CD4-positive, alpha-beta memory T cell (primary cell): ENCODE data around the gene TEAD1. TPM values are rescaled to one million over a fixed set of nuclear protein-coding genes. Genes with fewer than 3 reads are reported as not detected.

Experiments
- CTCF ChIA-PET: fragments of 350-600 bp; sonication (Branson Sonifier 250); formaldehyde crosslinking; loops from one replicate; lab custom pipeline; 2021; ENCODE audit warnings: inconsistent platforms; ENCODE audit not compliant: partially characterized antibody; lab: Charles Lee
- POLR2A ChIA-PET: fragments of 350-600 bp; sonication (Branson Sonifier 250); formaldehyde crosslinking; loops from one replicate; lab custom pipeline; 2021; ENCODE audit not compliant: partially characterized antibody; lab: Charles Lee
- DNase-seq, 5 donors: peaks; one replicate each; pipeline versions ENCODE4 v3.0.0 to v3.0.0-alpha.2; 2020 to 2022; ENCODE audit warnings: mixed read lengths in 1 of 5
- H3K27ac ChIP-seq: one replicate; pipeline ENCODE4 v1.7.0; 2013; ENCODE audit warnings: low read depth, low read length
- H3K27me3 ChIP-seq: 2 replicates; pipeline ENCODE4 v1.7.0; 2013; ENCODE audit warnings: mild to moderate bottlenecking, low read length, moderate library complexity; ENCODE audit not compliant: insufficient read depth
- H3K36me3 ChIP-seq: 2 replicates; pipeline ENCODE4 v1.7.0; 2013; ENCODE audit warnings: mild to moderate bottlenecking, low read length, moderate library complexity; ENCODE audit not compliant: insufficient read depth
- H3K4me1 ChIP-seq: 2 replicates; pipeline ENCODE4 v1.7.0; 2013; ENCODE audit warnings: mild to moderate bottlenecking, low read length, moderate library complexity; ENCODE audit not compliant: insufficient read depth
- H3K4me3 ChIP-seq, 2 donors: one replicate each; pipeline ENCODE4 v1.7.0; 2013; ENCODE audit warnings: low read length in 2 of 2, mild to moderate bottlenecking in 1 of 2
- H3K9me3 ChIP-seq, 2 donors: one replicate each; pipeline ENCODE4 v1.7.0; 2013; ENCODE audit warnings: low read length in 2 of 2, control low read depth in 1 of 2; ENCODE audit not compliant: control insufficient read depth in 1 of 2
- H3K27ac Mint-ChIP-seq, 7 donors: one replicate each; pipeline ENCODE4 v1.8.0; 2020 to 2021; ENCODE audit warnings: mixed read lengths in 7 of 7, mild to moderate bottlenecking in 6 of 7, inconsistent platforms in 3 of 7, moderate library complexity in 3 of 7
- H3K27me3 Mint-ChIP-seq, 2 donors: one replicate each; pipeline ENCODE4 v1.8.0; 2020 to 2021; ENCODE audit warnings: mixed read lengths in 2 of 2
- H3K36me3 Mint-ChIP-seq, 2 donors: one replicate each; pipeline ENCODE4 v1.8.0; 2020 to 2021; ENCODE audit warnings: mixed read lengths in 2 of 2, inconsistent platforms in 1 of 2, mild to moderate bottlenecking in 1 of 2
- H3K4me1 Mint-ChIP-seq, 4 donors: one replicate each; pipeline ENCODE4 v1.8.0; 2020 to 2021; ENCODE audit warnings: mixed read lengths in 4 of 4, mild to moderate bottlenecking in 1 of 4
- H3K4me3 Mint-ChIP-seq, 8 donors: one replicate each; pipeline ENCODE4 v1.8.0; 2020 to 2021; ENCODE audit warnings: mixed read lengths in 8 of 8, mild to moderate bottlenecking in 7 of 8, moderate library complexity in 6 of 8, inconsistent platforms in 3 of 8
- H3K9me3 Mint-ChIP-seq, 8 donors: one replicate each; pipeline ENCODE4 v1.8.0; 2020 to 2021; ENCODE audit warnings: mixed read lengths in 8 of 8, mild to moderate bottlenecking in 5 of 8, inconsistent platforms in 3 of 8, moderate library complexity in 1 of 8
- intact Hi-C: fragments of 100-400 bp; cut with micrococcal nuclease; formaldehyde crosslinking; loops from one replicate; pipeline ENCODE4 v1.15.1; 2023
- polyA plus RNA-seq, 2 donors: library from polyadenylated mRNA; unstranded; fragments of 300-500 nt; fragmentation: Illumina TruSeq; gene quantifications; one replicate each; pipeline ENCODE4 v1.2.3, GENCODE V29; 2021
- total RNA-seq, 2 experiments: library from RNA; stranded (reverse); gene quantifications; one replicate each; pipeline ENCODE4 v1.2.3, GENCODE V29; 2021

Gene TEAD1
- total and polyA plus RNA-seq, 4 experiments from 2014 or later: 0.15 to 1.1 (median 0.52) TPM; not detected in 1

DNA sequence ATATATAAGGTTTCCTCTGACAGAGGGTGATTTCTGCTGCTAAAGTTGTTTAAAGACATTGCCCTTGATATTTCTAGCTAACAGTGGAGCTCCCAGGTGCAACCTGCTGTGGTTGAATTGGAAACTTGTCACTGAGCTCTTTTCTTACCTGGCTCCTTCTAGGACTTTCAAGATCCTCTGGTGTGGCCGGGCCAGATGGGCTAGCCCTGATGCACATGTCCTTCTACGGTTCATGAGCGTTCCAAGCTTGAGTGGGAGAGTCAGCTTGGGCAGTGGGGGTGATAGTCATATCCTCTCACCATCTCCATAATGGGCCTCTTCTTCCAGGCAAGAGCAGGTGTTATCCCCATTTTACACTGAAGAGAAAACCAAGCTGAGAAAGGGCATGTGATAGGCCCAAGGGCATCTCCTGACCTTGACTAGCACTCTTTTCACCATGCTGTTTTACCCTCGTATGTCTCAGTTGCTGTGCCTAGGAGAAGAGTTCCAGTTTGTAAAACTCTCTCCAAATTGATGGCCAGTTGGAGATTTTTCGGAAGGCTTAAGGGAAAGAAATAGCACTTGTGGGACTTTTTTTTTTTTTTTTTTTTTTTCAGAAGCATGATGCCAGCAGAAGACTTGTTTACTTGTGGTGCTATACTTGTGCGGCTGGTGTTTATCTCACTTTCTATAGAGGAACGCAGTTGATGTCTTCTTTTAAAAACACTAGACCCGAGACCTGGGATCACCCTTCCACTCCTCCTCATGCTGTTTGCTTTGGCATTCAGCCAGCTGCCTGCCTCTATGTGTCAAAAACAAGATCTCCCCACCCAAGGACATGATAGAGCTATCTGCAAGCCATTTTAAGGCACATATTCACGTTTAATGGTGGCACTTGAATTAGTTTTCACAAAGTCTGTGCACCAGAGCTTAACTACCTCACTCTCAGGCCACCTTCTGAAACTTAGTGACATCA, 32.6 kb downstream of the TEAD1 start:
- no peak for DNase-seq
- Mint-ChIP-seq H3K4me1 (no peaks in the 10 kb centered on the region), H3K27ac (no peak overlapping the region), H3K9me3 (no peaks in the 10 kb centered on the region), H3K27me3 (peaks cover 18 to 44% of the 10 kb centered on the region in 2 donors), H3K4me3 (no peak overlapping the region), H3K36me3 (no peaks in the 10 kb centered on the region)
- no peaks in the 10 kb centered on the region for H3K27me3 ChIP-seq
- no peaks in the 10 kb centered on the region for H3K36me3 ChIP-seq
- H3K9me3 ChIP-seq: no peaks in the 10 kb centered on the region
- CTCF ChIA-PET: no interaction called here
- no peaks in the 10 kb centered on the region for H3K4me1 ChIP-seq
- no peak overlapping the region for H3K4me3 ChIP-seq
- intact Hi-C loops: no loop called here
- H3K27ac ChIP-seq: no peak overlapping the region
- POLR2A ChIA-PET: no interaction called here

DNA sequence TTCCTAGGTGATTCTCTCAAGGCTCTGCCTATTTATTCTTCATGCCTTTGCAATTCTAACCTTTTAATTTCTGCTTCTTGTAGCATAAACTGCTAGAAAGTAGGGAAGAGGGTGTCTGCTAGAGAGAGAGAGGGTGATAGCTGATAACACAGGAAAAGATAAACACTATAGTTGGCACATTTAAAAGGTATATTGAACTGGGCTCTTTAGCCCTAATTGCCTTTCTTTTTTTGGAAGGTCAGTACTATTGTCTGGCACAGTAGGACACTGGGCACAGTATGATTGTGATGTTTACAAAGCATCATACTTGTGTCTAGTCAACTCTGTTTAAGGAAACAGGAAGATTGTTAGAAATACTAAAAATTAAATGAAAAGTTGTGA, 33.3 kb downstream of the TEAD1 start:
- no peaks in the 10 kb centered on the region for H3K36me3 ChIP-seq
- H3K27ac ChIP-seq: no peak overlapping the region
- no peaks in the 10 kb centered on the region for H3K36me3 Mint-ChIP-seq
- no peaks in the 10 kb centered on the region for H3K9me3 ChIP-seq
- DNase-seq: no peak
- H3K27ac Mint-ChIP-seq: no peak overlapping the region
- ChIA-PET CTCF (no interaction called here), POLR2A (no interaction called here)
- H3K4me3 ChIP-seq: no peak overlapping the region
- no peaks in the 10 kb centered on the region for H3K9me3 Mint-ChIP-seq
- no peaks in the 10 kb centered on the region for H3K27me3 ChIP-seq
- intact Hi-C loops: no loop called here
- no peaks in the 10 kb centered on the region for H3K4me1 ChIP-seq
- no peak overlapping the region for H3K4me3 Mint-ChIP-seq
- no peaks in the 10 kb centered on the region for H3K4me1 Mint-ChIP-seq
- peaks cover 17 to 47% of the 10 kb centered on the region in 2 donors for H3K27me3 Mint-ChIP-seq

DNA sequence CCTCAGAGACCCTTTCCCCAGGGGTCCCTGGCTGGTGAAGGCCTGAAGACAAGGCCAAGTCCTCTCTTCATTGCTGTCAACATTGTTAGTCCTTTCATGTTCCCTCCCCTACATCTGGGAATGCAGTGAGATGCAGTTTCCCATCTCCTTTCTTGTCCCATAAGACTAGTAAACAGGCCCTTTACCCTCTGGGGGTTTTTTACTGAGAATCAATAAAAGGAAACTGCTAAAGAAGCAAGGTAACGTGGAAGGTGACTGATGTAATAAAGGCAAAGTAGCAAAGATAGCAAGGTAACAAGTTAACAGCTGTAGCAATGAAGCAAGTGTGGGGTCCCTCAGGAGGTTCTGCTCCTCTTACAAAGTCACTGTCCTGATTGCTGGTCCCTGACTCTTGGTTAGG, 37.3 kb downstream of the TEAD1 start:
- no peaks in the 10 kb centered on the region for H3K4me1 ChIP-seq
- H3K27ac Mint-ChIP-seq: no peak overlapping the region
- no peak overlapping the region for H3K4me3 Mint-ChIP-seq
- DNase-seq: no peak
- no peaks in the 10 kb centered on the region for H3K9me3 ChIP-seq
- H3K4me1 Mint-ChIP-seq: no peaks in the 10 kb centered on the region
- H3K27me3 Mint-ChIP-seq: peaks cover 24 to 28% of the 10 kb centered on the region in 2 donors
- no peak overlapping the region for H3K4me3 ChIP-seq
- H3K36me3 Mint-ChIP-seq: no peaks in the 10 kb centered on the region
- no peaks in the 10 kb centered on the region for H3K9me3 Mint-ChIP-seq
- H3K36me3 ChIP-seq: no peaks in the 10 kb centered on the region
- intact Hi-C loops: no loop called here
- ChIA-PET CTCF (no interaction called here), POLR2A (no interaction called here)
- no peaks in the 10 kb centered on the region for H3K27me3 ChIP-seq
- no peak overlapping the region for H3K27ac ChIP-seq

DNA sequence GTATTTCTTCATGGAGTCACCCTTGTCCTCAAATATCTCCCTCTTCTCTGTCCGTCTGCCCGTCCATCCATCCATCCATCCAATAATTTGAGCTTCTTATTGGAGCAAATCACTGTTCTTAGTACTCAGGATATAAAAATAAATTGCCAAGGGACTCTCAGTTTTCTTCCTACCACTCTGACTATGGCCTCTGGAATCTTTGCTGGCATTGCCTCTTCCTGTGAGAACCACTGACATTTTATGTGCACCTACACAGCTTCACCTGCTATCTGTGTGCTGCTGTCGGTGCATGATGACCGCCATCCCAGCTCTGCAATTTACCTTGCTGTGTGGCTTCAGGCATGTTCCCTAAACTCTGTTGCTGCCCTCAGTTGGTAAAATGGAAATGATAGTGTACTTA, 37.9 kb downstream of the TEAD1 start:
- ChIA-PET CTCF (no interaction called here), POLR2A (no interaction called here)
- H3K36me3 ChIP-seq: no peaks in the 10 kb centered on the region

DNA sequence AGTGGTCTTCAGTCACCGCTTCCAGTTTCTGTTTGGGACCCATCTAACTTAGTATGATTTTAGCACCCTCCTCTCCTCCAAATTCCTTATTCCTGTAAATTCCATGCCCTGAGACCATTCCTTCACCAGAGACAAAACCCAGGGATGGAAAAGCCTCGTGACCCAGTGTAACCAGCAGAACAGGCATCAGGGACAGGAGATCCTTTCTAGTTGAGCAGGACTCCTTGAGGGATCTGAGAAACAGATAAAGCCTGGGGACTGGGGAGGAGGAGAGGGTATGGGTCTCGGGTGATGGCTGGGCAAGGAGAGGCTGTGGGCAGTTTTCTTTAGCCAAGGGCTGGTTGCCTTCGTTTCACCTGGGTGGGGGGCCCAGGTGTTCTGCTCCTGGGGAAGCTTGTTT, 40.9 kb downstream of the TEAD1 start:
- Histone ChIP-seq H3K9me3 (no peaks in the 10 kb centered on the region), H3K27ac (no peak overlapping the region), H3K4me3 (no peak overlapping the region), H3K4me1 (peaks cover 18% of the 10 kb centered on the region), H3K27me3 (no peaks in the 10 kb centered on the region), H3K36me3 (no peaks in the 10 kb centered on the region)
- H3K9me3 Mint-ChIP-seq: peaks cover 0 to 3% (median 0%) of the 10 kb centered on the region in 8 donors
- no peak for DNase-seq
- no peaks in the 10 kb centered on the region for H3K36me3 Mint-ChIP-seq
- intact Hi-C loops: no loop called here
- H3K27me3 Mint-ChIP-seq: peaks cover 30 to 43% of the 10 kb centered on the region in 2 donors
- no peak overlapping the region for H3K4me3 Mint-ChIP-seq
- H3K4me1 Mint-ChIP-seq: peaks cover 10 to 27% (median 18%) of the 10 kb centered on the region in 4 donors
- CTCF ChIA-PET: no interaction called here
- POLR2A ChIA-PET: no interaction called here
- H3K27ac Mint-ChIP-seq: no peak overlapping the region

More for the DNA sequence above, 37.9 kb downstream of the TEAD1 start:
- no peaks in the 10 kb centered on the region for H3K36me3 Mint-ChIP-seq
- Histone ChIP-seq H3K9me3 (no peaks in the 10 kb centered on the region), H3K4me1 (no peaks in the 10 kb centered on the region), H3K27me3 (no peaks in the 10 kb centered on the region), H3K27ac (no peak overlapping the region), H3K4me3 (no peak overlapping the region)
- H3K4me1 Mint-ChIP-seq: peaks cover 1 to 6% (median 4%) of the 10 kb centered on the region in 4 donors
- DNase-seq: no peak
- peaks cover 0 to 2% (median 0%) of the 10 kb centered on the region in 8 donors for H3K9me3 Mint-ChIP-seq
- H3K27ac Mint-ChIP-seq: no peak overlapping the region
- peaks cover 26 to 33% of the 10 kb centered on the region in 2 donors for H3K27me3 Mint-ChIP-seq
- intact Hi-C loops: no loop called here
- H3K4me3 Mint-ChIP-seq: no peak overlapping the region

DNA sequence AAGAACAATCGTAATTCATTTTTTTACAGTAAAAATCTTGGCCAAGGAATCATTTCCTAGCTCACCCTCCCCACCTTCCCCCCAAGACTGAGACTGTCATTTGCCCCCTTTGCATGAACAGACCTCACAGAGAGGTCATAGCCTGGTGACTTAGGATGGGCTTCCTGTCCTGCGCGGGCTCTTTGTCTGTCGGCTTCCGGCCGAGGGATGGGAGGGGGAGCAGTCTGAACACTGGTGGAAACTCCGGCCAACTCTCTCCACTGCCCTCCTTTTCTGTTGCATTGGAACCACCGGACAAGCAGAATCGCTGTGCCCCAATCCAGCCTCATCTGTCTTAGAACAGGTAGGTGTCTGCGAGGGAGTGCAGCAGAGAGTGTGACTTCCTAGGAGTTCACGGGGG, 41.7 kb downstream of the TEAD1 start:
- intact Hi-C loops: no loop called here
- no peak for DNase-seq
- peaks cover 18% of the 10 kb centered on the region for H3K4me1 ChIP-seq
- no peaks in the 10 kb centered on the region for H3K36me3 ChIP-seq
- H3K27me3 ChIP-seq: no peaks in the 10 kb centered on the region
- Mint-ChIP-seq H3K9me3 (peaks cover 0 to 3% (median 0%) of the 10 kb centered on the region in 8 donors), H3K36me3 (no peaks in the 10 kb centered on the region), H3K27ac (no peak overlapping the region), H3K4me1 (peaks cover 10 to 27% (median 18%) of the 10 kb centered on the region in 4 donors), H3K27me3 (peaks cover 34 to 45% of the 10 kb centered on the region in 2 donors), H3K4me3 (no peak overlapping the region)
- ChIA-PET CTCF (no interaction called here), POLR2A (no interaction called here)
- H3K4me3 ChIP-seq: no peak overlapping the region
- no peak overlapping the region for H3K27ac ChIP-seq
- H3K9me3 ChIP-seq: no peaks in the 10 kb centered on the region

DNA sequence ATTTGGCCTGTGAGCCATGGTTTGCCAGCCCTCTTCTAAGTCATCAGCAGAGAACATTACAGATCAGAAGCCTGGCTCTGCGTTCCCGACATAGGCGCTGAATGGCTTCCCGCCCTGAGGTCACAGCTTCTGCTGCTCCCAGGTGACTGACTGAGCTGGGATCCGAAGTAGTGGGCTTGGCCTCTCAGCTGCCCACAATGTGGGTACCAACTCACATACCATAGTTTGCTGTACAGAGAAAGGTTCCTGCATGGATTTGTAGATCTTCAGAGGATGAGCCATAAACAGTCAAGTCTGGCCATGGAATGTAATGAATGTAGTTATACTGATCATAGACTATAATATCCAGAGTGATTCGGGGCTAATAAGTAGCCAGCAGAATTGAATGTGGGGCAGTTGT, 42.6 kb downstream of the TEAD1 start:
- Histone ChIP-seq H3K36me3 (no peaks in the 10 kb centered on the region), H3K4me3 (no peak overlapping the region), H3K9me3 (no peaks in the 10 kb centered on the region), H3K4me1 (peaks cover 18% of the 10 kb centered on the region), H3K27me3 (no peaks in the 10 kb centered on the region), H3K27ac (no peak overlapping the region)
- DNase-seq: no peak
- H3K4me1 Mint-ChIP-seq: peaks cover 10 to 27% (median 18%) of the 10 kb centered on the region in 4 donors
- peaks cover 0 to 3% (median 0%) of the 10 kb centered on the region in 8 donors for H3K9me3 Mint-ChIP-seq
- intact Hi-C loops: no loop called here
- ChIA-PET CTCF (no interaction called here), POLR2A (no interaction called here)
- peaks cover 37 to 51% of the 10 kb centered on the region in 2 donors for H3K27me3 Mint-ChIP-seq
- H3K4me3 Mint-ChIP-seq: no peak overlapping the region
- H3K36me3 Mint-ChIP-seq: no peaks in the 10 kb centered on the region
- no peak overlapping the region for H3K27ac Mint-ChIP-seq
